Hematopoietic multipotent progenitor cell treated with erythropoietin and hydrocortisone succinate and interleukin-3 and kit ligand, for 4 days (in vitro differentiated cells): ENCODE data around the gene CALHM1.

ENCODE experiments used
- DNase-seq: peaks from one replicate; pipeline ENCODE4 v3.0.0-alpha.2; 2015

Gene CALHM1

GRCh38 chr10:103481974-103482531, 23.4 kb upstream of the CALHM1 start:
- peak; percentile 87 for DNase-seq

DNA sequence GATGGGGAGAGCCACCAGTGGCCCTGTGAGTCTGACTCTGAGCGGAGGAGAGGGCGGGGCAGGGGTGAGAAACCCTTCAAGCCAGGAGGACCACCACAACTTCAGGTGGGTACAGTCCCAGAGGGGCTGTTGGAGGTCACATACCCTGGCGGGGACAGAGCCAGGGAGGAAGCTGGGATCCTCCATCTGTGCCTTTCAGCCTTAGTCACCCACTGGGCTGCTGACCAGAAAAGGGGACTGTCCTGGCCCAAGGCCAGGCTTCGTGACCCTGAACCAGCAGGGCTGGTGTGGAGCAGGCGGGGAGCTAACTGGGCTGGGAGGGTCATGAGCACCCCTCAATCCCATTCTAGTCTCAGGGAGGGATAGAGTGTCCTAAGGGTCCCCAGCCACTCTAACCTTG, 21.8 kb upstream of the CALHM1 start:
- no peak for DNase-seq

DNA sequence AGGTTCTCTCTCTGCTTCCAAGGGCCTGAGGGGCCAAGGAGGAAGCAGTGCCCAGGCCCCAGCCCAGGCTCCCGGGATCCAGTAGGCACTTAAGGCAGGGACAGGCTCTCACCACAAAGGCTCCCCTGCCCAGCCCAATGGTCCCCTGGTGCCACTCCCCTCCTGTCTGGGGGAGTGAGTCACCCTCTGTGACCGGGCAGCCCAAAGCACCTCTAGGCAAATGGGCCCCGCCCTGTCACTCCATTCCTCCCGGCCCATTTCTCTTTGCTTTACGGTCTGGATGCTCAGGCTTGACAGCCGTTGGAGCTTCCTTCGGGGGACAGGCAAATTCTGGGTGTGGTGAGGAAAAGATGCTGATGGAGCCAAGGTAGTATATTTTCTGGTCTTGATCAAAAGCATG, 20.4 kb upstream of the CALHM1 start, which contains the start of gene CALHM3:
CALHM3 (minus strand) TSS at position 106 of the 400 bp plus-strand sequence. CDS start 208 bp downstream, outside the sequence.
- DNase-seq: no peak

DNA sequence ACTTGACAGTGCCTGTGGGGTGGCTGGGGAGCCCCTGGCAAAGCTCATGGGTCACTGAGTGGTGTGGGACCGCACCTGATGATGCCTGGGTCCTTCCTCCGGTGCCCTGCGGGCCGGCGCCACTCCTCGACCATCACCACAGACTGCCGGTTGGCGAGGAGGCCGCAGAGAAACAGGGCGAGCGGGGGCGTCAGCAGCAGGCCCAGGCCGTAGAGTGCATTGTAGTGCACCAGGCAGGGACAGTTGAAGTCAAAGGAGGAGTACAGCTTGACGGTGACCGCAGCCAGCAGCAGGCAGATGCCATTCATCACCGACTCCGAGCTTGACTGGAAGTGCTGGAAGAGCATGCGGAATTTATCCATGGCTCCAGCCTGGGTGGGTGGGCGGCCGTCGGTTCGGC, 20.0 kb upstream of the CALHM1 start:
- DNase-seq: no peak

GRCh38 chr10:103476046-103476768, 17.5 kb upstream of the CALHM1 start:
- DNase-seq: peak; percentile 54

GRCh38 chr10:103475437-103475836, 16.7 kb upstream of the CALHM1 start:
- no peak for DNase-seq

DNA sequence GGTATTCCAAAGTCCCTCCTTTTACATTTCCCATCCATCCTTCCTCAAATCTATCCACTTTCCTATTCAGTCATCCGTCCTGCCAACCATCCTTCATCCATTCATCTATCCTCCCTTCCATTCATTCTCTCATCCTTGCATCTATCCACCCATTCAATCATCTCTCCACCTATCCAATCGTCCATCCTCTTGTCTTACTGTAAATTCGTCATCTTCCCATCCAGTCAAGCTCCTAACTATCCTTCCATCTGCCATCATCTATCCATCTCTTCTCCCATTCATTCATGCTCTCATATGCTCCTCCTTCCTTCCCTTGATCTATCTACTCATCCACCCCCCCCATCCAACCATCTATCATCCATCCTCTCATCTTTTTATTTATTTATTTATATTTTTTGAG, 15.4 kb upstream of the CALHM1 start:
- DNase-seq: no peak

GRCh38 chr10:103473261-103473671, 14.6 kb upstream of the CALHM1 start:
- DNase-seq: no peak

DNA sequence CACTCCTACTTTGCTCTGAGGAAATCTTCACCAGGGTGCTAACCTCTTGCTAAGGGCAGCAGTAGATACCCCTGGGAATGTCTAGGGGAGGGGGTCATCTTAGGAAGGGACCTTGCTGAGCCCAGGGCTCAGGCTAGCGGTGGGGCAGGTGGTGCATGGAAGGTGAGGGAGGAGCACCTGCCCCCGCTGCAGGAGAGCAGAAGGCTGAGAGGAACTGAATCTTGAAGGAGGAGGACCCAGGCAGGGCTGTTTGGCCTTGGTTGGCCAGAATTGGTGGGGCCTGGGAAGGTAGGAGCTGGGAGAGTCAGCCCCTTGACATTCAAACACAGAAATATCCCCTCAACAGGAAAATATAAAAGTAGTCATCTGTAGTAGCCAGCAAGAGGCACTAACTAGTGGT, 13.3 kb upstream of the CALHM1 start:
- no peak for DNase-seq

DNA sequence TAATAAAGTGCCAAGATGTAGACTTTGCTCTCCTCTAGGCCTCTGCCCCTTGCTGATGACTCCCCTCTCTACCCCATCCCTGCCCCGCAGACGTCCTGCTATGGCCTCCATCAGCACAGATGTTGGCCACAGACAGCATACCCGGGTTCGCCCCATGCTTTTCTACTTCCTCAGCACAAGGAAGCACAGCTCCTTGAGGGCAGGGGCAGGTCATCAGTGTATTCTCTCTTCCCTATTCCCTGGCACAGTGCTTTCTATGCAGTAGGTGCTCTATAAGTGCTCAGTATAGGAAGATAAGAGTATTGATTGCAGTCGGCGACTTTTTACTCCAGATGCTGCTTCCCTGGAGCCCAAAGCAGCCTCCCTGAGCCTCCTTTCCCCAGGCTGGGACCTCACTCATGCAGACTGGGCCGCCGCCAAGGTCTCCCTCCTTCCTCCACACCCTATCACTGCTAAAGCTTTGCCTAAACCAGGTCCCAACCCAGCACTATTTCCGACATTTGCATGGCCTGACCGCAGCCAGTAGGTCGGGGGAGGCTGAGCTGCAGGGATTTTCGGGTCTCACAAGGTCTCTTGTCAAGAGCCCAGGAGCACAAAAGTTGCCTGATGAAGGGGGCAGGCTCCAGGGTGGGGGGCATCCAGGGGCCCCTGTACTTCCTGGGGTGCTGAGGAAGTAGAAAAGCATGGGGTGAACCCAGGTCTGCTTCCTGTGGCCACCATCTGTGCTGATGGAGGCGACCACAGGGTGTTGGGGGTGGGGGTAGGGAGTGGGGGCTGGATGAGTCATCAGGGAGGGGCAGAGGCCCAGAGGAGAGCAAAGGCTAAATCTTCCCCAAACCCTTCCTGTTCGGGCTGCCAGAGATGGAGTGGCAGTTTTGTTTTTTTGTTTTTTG, 12.3 kb upstream of the CALHM1 start:
- peak; percentile 91 for DNase-seq

DNA sequence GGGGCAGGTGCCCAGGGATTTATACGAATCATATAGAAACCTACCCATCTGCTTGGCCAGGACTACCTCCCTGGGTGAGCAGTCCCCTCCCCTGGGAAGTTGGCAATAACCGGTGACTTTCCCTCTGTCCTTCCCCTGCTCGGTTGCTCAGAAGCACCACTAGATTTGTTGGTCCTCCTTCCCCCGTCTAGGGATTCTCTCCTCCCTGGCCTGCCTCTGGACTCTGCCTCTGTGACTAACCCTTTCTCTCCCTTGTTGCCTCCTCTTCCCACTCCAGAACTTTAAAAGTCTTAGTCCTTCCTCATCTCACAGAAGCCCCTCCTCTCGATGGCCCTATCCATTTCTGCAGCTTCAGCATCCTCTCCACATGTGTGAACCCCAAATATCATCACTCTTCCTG, 10.5 kb upstream of the CALHM1 start:
- no peak for DNase-seq

DNA sequence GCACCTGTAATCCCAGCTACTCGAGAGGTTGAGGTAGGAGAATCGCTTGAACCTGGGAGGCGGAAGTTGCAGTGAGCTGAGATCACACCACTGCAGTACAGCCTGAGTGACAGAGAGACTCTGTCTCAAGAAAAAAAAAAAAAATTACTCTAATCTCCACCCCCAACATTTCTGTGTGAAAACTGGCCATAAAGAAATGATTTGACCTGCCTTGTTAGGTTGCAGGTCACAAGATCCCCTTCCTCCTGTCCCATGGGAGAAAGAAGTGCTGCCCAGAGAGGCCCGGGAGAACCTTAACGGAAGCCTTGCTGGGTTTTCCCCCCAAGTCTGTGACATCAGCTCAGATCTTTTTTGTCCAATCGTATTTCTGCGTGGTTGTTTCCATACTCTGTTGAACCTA, 8.7 kb upstream of the CALHM1 start:
- no peak for DNase-seq

DNA sequence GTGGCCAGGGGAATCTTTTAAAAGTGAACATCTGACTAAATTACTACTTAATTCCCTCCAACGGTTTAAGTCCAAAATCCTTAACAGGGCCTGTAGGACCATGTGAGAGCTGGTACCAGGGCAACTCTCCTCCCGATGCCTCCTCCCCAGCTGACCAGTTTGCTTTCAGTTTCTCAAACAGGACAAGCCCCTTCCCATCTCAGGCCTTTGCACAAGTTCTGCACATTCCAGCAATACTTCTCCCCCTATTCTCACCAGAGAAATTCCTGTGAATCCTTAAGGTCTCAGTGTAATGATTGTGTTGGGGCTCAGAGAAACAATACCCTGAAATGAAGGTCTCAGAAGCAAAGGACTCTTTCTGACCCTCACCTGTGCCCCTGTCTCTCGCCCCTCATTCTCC, 8.0 kb upstream of the CALHM1 start:
- no peak for DNase-seq

DNA sequence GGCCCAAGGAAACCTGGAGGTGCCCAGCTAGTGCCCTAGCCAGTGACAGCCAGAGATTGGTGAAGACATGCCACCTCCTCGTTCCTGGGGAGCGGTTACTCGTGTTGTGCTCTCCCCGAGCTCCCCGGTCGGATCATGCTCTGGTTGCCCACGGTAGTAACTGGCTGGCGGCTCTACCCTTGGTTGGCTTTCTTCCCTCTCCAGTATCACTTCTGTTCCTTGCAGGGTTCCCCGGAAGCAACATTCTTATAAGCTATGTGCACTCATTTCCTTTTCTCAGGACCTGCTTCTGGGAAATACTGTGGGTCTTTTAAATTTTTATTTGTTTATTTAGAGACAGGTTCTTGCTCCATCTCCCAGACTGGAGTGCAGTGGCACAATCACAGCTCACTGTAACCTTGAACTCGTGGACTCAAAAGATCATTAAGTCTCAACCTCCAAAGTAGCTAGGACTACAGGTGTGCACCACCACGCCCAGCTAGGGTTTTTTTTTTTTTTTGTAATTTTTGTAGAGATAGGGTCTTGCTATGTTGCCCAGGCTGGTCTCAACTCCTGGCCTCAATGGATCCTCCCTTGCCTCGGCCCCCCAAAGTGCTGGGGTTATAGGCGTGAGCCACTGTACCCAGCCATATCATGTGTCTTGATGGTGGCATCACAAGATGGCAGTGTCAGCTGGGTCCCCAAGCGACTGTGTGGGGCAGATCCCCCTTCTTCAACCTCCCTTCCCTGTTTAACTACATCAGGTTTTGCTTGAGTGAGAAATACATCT, 6.9 kb upstream of the CALHM1 start:
- no peak for DNase-seq

GRCh38 chr10:103463499-103463898, 4.8 kb upstream of the CALHM1 start:
- no peak for DNase-seq

- DNase-seq: no peak
Observed at GRCh38 chr10:103459615-103460014, 915 bp upstream of the CALHM1 start.

- no peak for DNase-seq
Observed at GRCh38 chr10:103457896-103458583, 660 bp downstream of the CALHM1 start.

DNA sequence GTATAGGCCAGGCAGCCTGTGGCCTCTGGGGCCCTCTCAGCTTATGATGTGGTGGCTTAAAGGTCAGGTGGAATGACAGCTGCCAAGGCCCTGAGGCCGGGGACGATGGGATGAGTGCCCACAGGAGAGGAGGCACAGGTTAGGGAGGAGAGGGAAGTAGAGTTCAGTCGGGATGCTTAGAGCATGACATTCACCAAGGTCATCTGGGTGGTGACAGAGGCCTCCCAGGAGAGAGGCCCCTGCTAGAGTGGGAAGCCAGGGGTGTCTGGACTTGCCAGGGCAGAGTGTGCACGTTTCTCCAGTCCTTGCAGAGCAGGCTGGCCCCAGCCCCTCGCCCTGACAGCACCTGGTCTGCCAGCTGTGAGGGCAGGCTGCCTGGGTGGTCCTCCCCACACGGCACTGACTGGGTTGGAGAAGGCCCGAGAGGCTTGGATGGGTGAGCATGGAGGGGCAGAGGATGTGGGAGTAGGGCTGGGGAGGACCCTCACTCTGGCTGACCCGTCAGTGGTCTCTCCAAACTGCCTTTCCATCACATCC, 1.5 kb downstream of the CALHM1 start:
- no peak for DNase-seq

GRCh38 chr10:103456074-103456660, 2.5 kb downstream of the CALHM1 start:
- no peak for DNase-seq

DNA sequence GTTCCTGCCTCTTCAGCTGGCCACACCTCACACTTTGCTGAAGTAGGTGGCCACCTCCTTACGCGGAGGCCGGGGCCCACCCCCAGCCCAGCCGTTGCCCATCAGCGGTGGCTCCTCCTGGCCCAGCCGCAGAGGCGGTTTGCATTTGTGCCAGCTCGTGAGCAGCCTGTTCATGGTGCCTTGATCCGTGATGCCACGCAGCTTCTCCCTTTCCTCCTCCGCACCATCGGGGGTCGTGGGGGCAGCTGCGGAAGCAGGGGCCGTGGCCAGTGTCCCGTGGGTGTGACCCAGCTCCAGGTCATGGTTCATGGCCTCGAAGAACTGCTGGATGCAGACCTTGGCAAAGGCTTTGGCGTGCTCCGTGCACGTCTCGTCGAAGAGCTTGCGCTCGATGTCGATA, 3.5 kb downstream of the CALHM1 start:
- no peak for DNase-seq

DNA sequence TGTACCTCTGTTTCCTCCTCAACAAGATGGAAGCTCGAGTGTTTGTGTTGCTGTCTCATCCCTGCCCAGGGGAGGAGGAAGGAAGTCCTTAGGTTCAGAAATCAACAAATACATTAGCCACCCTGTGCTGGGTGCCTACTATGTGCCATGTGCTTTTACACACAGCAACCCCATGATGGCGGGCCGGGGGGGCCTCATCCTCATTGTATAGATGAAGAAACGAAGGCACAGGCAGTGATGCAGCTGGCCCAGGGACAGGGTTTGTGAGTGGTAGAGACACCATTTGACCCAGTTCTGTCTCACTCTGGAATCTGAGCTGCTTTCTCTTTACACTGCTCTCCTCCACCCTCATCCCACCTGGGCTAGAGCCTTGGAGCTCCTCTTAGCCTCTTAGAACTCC, 4.7 kb downstream of the CALHM1 start:
- DNase-seq: no peak
